ENCODE data around the gene SEPTIN12.
"Not testable (repeated sequence)": the region's sequence is repeated elsewhere in the genome, so short reads cannot be mapped to it uniquely, and the experiment has no call there.

SEPTIN12 gene

GRCh38 chr16:4750896-4751295 is 37.2 kb downstream of the SEPTIN12 start:
- no peak for DNase-seq

GRCh38 chr16:4749700-4750257 is 38.4 kb downstream of the SEPTIN12 start:
- no peak for DNase-seq

- no peak for DNase-seq
These were observed 39.3 kb downstream of the SEPTIN12 start for GRCh38 chr16:4748682-4749411.

GRCh38 chr16:4747906-4748681 is 40.1 kb downstream of the SEPTIN12 start:
- DNase-seq, result no peak

GRCh38 chr16:4746991-4747574 is 41.1 kb downstream of the SEPTIN12 start:
- no peak for DNase-seq

GRCh38 chr16:4746215-4746614 is 41.9 kb downstream of the SEPTIN12 start:
- DNase-seq, result no peak

GRCh38 chr16:4745274-4745569 is 42.9 kb downstream of the SEPTIN12 start:
- no peak for DNase-seq

GRCh38 chr16:4744555-4745273 is 43.4 kb downstream of the SEPTIN12 start:
- DNase-seq, result no peak

- no peak for DNase-seq
These were observed 44.8 kb downstream of the SEPTIN12 start for GRCh38 chr16:4743226-4743878.

- not testable (repeated sequence) for DNase-seq
These were observed 49.8 kb downstream of the SEPTIN12 start for GRCh38 chr16:4738370-4738769.

GRCh38 chr16:4737545-4737944 is 50.6 kb downstream of the SEPTIN12 start:
- no peak for DNase-seq

GRCh38 chr16:4736546-4736945 is 51.6 kb downstream of the SEPTIN12 start:
- no peak for DNase-seq

- DNase-seq, result peak; percentile 13
These were observed 53.2 kb downstream of the SEPTIN12 start for GRCh38 chr16:4734730-4735535.

- DNase-seq, result peak; percentile 68
These were observed 53.9 kb downstream of the SEPTIN12 start, which contains the start of the genes ANKS3 and DNAAF8 for GRCh38 chr16:4734063-4734729. TSS of gene ANKS3 (minus strand) at chr16:4734271. CDS start at chr16:4730149, 4,122 bp downstream. TSS of gene DNAAF8 (plus strand) at chr16:4734537. CDS start at chr16:4736515, 1,978 bp downstream.

GRCh38 chr16:4733747-4734062 is 54.4 kb downstream of the SEPTIN12 start:
- DNase-seq, result no peak

- DNase-seq, result no peak
These were observed 54.9 kb downstream of the SEPTIN12 start for GRCh38 chr16:4733211-4733742.

GRCh38 chr16:4729876-4730275 is 58.3 kb downstream of the SEPTIN12 start:
- no peak for DNase-seq

GRCh38 chr16:4728676-4729075 is 59.5 kb downstream of the SEPTIN12 start:
- no peak for DNase-seq
